ENCODE data around the gene MAN2B1.
A peak's percentile ranks its signal among the peaks of the same experiment; 100 is the strongest.

The MAN2B1 gene

DNA sequence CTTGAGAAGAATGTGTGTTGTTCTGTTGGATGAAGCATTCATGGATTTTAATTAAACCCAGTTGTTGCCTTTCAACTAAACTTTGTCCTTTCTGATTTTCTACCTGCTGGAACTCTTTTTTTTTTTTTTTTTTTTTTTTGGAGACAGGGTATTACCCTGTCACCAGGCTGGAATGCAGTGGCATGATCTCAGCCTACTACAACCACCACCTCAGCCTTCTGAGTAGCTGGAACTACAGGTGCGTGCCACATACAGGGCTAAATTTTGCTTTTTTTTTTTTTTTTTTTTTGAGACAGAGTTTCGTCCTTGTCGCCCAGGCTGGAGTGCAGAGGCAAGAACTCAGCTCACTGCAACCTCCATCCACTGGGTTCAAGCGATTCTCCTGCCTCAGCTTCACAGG, 48.9 kb downstream of the MAN2B1 start:
- no peak for DNase-seq (ENCODE audit: low read depth, low spot score)

- no peak for DNase-seq (ENCODE audit: low read depth, low spot score)
These were observed 55.2 kb downstream of the MAN2B1 start for GRCh38 chr19:12611361-12611699.

DNA sequence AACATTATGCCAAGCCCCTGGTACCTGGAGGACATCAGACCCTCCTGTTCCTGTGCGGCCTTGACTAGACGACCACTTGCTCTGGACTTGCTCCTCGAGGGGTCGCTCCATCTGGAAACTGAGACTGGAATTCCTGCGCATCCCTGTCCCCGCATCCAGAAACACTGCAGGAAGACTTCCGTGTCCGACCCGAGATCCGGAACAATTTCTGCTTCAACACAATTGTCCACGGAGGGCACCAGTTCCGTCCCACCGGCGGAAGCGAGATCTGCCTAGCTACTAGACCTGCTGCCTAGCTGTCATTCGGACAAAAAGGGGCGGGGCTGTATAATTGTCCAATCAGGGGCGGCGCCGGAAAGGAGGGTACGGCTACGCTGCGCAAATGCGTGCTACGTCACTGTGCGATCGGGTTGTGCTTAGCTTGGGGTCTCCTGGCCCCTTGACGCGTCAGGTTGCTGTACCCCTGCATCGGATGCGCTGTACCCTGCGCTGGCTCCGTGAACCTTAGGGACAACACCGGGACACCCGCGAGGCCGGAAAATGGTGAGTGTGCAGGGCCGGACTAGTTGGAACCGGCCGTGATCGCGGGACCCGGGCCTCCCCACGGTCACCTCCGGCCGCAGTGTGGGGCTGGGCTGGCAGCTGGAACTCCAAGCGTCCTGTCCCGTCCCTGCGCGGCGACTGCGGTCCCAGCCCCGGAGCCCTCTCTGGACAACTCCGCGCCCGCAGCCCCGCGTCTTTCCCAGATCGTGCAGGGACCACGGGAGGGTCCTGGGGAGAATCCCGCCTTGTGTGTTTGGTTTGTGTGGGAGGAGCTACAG, 55.8 kb downstream of the MAN2B1 start, which contains the start of the genes ZNF490 and ZNF791:
Gene ZNF490 (minus strand): TSS at position 274 of the 821 bp plus-strand sequence. CDS start 133 bp downstream, at position 141.
Gene ZNF791 (plus strand): TSS at position 381 of the 821 bp plus-strand sequence. CDS start 160 bp downstream, at position 541.
- peak; percentile 89 for DNase-seq (ENCODE audit: low read depth, low spot score)

DNA sequence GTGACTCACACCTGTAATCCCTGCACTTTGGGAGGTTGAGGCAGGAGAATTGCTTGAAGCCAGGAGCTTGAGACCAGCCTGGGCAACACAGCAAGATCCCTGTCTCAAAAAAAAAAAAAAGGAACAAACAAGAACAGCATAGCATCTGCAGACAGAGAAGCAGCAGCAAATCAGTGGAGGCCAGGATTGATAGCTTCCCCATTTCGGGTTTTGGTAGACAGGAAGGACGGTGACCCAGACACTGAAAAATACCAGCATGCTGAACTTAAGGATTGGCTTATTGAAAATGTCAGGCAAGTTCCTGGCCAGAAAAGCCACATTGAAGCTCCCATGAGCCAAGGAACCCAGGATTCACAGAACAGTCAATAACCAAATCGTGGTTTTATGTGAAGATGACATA, 58.9 kb downstream of the MAN2B1 start:
- DNase-seq (ENCODE audit: low read depth, low spot score) = no peak

DNA sequence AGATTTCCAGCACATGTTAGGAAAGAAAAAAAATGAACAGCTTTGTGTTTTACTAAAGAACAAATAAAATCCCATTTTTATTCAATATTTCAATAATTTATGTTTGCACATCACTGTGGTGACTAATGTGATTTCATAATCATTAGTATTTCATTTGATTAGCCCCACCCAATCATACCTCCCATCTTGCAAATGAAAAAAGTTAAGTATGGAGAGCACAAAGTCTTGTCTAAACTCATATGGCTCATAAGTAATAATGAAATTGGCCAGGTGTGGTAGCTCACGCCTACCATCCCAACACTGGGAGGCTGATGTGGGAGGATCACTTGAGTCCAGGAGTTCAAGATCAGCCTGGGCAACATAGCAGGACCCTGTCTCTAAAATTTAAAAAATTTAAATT, 59.7 kb downstream of the MAN2B1 start:
- DNase-seq (ENCODE audit: low read depth, low spot score) = no peak

DNA sequence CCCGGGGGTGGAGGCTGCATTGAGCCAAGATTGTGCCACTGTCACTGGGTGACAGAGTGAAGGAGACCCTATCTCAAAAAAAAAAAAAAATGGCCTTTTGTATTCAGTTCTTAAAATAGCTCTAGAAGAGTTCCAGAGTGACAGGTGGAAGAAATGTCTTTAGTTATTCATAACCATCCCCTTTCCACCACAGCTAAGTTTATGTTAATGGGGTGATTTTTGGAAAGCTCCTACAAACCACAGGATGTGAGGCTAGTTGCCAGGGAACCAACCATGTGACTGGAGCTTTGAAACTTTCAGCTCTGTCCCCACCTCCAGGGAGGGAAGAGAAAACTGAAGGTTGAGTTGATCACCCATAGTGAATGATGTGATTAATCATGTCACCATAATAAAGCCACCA, 62.8 kb downstream of the MAN2B1 start:
- no peak for DNase-seq (ENCODE audit: low read depth, low spot score)

DNA sequence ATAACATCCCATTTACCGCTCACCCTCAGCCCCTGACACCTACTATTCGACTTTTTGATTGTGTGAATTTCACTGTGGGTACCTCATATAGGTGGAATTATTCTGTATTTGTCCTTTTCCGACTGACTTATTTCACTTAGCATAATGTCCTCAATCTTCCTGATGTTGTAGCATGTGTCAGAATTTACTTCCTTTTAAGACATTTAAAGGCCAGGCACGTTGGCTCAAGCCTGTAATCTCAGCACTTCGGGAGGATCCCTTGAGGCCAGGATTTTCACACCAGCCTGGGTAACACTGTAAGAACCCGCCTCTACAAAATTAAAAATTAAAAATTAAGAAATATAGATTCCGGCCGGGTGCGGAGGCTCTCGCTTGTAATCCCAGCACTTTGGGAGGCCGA, 68.9 kb downstream of the MAN2B1 start:
- no peak for DNase-seq (ENCODE audit: low read depth, low spot score)

- DNase-seq (ENCODE audit: low read depth, low spot score) = no peak
These were observed 69.5 kb downstream of the MAN2B1 start for GRCh38 chr19:12596927-12597548.
